ENCODE measurements around the gene ARFIP2.
A peak's percentile ranks its signal among the peaks of the same experiment; 100 is the strongest.

Gene ARFIP2

GRCh38 chr11:6482441-6482840, 1.3 kb upstream of the ARFIP2 start:
- DNase-seq (ENCODE audit: low read depth), result no peak

DNA sequence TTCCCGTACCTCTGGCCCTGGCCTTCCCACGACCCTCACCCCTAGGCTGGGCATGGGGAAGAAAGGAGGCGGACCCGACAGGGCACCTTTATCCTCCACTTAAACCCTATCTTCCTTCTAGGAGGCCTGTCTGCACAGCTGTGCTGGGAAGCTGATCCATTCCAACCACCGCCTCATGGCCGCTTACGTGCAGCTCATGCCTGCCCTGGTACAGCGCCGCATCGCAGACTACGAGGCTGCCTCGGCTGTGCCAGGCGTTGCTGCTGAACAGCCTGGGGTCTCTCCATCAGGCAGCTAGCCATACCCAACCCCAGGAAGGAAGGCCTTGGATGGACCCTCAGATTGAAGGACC, 769 bp upstream of the ARFIP2 start:
- no peak for DNase-seq (ENCODE audit: low read depth)

DNA sequence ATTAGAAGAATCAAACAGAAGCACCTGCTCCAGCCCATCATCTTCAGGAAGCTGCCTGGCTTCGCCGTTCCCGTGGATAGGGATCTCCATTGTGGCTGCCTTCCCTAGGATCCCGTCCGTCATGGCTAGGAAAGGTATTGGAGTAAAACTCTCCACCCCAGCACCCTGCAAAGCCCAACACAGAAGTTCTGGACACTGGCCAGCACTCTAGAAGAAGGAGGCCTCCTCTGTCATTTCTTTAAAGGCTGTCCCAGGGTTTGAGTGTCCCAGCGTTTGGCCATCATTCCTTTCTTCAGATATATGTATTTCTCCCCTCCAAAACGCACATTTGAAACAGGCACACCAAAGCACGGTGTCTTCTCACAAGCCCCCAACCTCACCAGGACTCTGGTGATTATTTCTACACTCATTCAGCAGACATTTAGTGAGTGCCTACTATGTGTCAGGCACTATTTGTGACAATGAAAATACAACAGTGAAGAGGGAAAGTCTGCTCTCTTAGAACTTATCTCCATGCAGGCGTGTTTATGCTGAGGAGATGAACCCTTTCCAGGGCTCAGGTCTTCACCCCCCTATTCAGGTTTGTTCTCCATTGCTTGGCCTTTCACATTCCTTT, 724 bp downstream of the ARFIP2 start:
- DNase-seq (ENCODE audit: low read depth), result no peak

DNA sequence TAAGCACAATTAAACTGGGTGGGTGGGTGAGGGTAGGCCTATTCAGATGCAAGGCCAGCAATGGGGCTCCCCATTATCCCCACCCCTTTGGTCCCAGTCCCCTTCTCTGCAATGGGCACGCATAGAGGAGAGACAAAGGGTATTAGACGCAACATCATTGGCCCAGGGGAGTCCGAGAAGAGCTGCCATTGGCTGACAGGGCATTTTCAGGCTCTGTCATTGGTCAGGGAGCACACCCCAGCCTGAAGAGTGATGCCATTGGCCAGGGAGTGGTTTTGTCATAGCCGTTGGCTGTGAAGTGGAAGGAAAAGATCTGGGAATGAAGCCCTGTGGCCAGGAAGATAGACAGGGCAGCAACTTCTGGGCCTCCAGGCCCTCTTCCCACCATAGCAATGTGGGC, 4.6 kb downstream of the ARFIP2 start:
- no peak for DNase-seq (ENCODE audit: low read depth)

DNA sequence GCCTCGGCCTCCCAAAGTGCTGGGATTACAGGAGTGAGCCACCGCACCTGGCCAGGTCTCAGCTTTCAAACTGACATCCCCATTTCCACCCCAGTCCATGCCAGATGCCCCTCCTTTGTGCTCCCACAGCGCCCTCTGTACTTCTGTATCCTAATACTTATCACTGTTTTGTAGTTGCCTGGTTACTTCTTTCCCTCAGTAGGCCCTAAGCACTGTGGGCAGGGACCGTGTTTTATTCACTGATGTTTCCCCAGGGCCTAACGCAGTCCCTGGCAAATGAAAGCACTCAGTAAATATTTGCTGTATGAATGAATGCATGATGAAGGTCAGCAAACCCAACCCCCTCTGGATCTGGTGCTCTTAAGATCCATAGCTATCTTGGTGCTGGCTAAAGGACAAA, 5.2 kb downstream of the ARFIP2 start:
- no peak for DNase-seq (ENCODE audit: low read depth)

GRCh38 chr11:6474806-6475500, 6.2 kb downstream of the ARFIP2 start:
- DNase-seq (ENCODE audit: low read depth), result no peak

DNA sequence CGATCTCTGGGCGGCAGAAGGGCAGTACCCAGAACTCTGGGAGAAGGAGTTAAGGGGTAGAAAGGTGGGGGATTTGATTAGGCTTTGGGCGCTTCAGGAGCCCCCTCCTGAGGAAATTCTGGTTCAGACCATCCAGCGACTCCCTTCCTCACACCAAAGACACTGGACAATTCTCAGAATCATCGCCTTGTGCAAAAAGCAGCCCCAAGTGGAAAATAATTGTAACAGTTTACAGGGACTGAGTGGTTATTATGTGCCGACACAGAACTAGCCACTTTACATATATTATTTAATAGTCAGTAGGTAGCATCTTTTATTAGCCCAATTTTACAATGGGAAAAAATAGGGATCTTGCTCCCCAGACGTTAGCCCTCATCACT, 6.7 kb downstream of the ARFIP2 start:
- DNase-seq (ENCODE audit: low read depth), result no peak

GRCh38 chr11:6473451-6474412, 7.4 kb downstream of the ARFIP2 start, which contains the start of gene TRIM3:
Gene TRIM3, minus strand, starts transcription at chr11:6473941. Its CDS starts 8,246 bp downstream, at chr11:6465695.
- peak; percentile 40 for DNase-seq (ENCODE audit: low read depth)

GRCh38 chr11:6472934-6473333, 8.2 kb downstream of the ARFIP2 start:
- no peak for DNase-seq (ENCODE audit: low read depth)

GRCh38 chr11:6469599-6469998, 11.5 kb downstream of the ARFIP2 start:
- DNase-seq (ENCODE audit: low read depth), result no peak

- no peak for DNase-seq (ENCODE audit: low read depth)
Observed at GRCh38 chr11:6468712-6469495, 12.2 kb downstream of the ARFIP2 start.

GRCh38 chr11:6459099-6459450, 22.1 kb downstream of the ARFIP2 start:
- no peak for DNase-seq (ENCODE audit: low read depth)

DNA sequence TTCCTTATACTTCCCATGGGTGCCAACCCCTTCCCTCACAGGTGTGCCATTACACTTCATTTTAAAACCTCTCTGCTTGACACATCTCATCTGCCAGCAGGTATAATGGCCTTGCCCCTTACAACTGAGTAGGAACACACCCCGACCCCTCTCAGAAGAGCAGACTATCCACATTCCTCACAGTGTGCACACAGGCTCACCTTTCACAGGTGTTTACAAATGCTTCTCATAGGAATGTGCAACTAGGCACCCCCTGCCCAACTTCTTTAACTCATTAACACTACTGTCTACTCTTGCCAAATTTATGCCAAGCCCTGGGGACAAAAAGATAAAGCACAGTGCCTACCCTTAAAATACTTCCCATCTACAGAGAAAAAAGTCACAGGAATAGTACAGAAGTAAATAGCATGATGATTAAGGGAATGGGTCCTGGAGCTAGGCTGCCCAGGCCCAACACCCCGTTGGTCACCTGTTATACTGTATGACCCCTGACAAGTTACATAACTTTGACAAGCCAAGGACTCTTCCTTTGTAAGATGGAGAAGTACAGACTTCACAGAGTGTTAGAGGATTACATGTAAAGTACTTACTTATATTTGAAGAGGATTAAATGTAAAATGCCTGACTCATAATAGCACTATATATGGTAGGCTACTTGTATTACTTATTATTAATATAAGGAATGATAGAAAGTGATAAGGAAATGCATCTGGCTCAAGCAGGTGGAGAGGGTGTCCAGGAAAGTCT, 22.6 kb downstream of the ARFIP2 start:
- no peak for DNase-seq (ENCODE audit: low read depth)

DNA sequence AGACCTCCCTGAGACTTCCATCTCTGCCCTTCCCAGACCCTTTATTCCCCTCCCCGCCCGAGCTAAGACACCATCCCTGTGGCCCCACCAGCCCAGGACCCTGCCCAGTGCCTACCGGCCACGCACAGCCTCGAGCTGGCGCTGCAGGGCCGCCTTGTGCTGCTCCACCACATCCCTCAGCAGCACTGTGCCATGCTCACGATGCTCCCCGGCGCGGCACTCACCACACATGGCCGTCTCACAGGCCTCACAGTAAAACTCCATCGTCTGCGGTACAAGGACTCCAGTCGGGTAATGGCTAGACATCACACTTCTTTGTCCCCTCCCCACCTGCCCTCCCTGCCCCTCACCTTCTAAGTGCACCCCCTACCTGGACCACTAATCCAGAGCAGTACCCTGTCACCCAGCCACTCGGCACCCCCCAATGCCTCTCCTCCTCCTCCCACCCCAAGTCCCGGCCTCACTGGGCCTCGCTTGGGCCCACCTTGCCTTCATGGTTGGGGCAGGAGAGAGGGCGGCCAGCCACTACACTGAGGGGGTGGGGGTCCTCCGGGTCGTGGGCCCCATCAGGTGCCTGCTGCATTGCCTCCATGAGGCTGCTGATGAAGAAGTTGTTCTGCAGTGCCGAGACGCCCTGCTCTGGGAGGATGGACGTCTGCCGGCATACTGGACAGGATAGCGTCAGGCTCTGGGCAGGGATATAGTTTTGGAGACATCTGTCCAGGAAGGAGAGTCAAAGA, 23.4 kb downstream of the ARFIP2 start:
- no peak for DNase-seq (ENCODE audit: low read depth)

- DNase-seq (ENCODE audit: low read depth), result no peak
Observed at GRCh38 chr11:6456361-6457073, 24.6 kb downstream of the ARFIP2 start.

DNA sequence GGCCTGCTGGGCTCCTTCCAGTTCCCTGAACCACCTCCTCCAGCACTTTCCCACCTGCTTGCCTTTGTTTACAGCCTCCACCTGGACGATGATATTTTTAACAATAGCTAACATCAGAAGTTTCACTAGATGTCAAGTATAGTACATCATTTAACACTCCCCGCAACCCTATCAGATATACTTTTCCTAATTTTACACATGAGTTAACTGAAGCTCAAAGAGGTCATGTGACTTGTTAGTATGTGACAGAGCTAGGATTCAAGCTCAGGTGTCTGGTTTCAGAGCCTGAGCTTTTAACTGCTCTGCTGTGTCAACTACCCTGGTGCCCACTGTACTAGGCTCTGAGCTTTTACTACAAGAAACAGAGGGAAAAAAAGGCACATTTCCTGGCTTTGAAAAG, 26.1 kb downstream of the ARFIP2 start:
- no peak for DNase-seq (ENCODE audit: low read depth)

DNA sequence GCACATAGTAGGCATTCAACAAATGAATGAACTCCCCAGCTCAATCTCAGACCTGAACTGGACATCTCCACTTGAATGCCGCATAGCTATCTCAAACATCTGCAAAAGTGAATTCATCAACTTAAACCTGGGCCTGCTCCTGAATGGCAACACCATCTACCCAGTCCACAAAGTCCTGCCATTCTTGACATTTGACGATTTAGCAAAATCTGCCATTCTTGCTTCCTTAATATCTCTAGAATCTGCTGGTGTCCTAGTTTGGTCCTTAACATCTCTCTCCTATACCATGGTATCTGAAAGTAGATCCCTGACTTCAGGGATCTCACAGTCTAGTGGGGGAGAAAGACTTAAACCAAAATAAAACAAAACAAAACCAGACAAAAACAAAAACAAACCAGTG, 28.0 kb downstream of the ARFIP2 start:
- no peak for DNase-seq (ENCODE audit: low read depth)

- DNase-seq (ENCODE audit: low read depth), result no peak
Observed at GRCh38 chr11:6452219-6452618, 28.9 kb downstream of the ARFIP2 start.

GRCh38 chr11:6448574-6448973, 32.6 kb downstream of the ARFIP2 start:
- DNase-seq (ENCODE audit: low read depth), result no peak

Data from stimulated activated CD8-positive, alpha-beta memory T cell treated with anti-CD3 and anti-CD28 coated beads, Interleukin-7, amount 100 ng/mL, for 24 hours (primary cell).